AG04450 (cell line): ENCODE data around the gene TMEM45B. TPM values are rescaled to one million over a fixed set of nuclear protein-coding genes. Genes with fewer than 3 reads are reported as not detected.
"Not testable (repeated sequence)": the region's sequence is repeated elsewhere in the genome, so short reads cannot be mapped to it uniquely, and the experiment has no call there.

Experiments used
- CTCF ChIA-PET: fragments of 300-600, 350-600 bp; formaldehyde crosslinking; extraction: SDS; loops from one replicate; lab custom pipeline; 2022; ENCODE audit warnings: antibody characterized with exemption, inconsistent platforms; lab: Charles Lee
- POLR2A ChIA-PET: fragments of 350-600 bp; formaldehyde crosslinking; extraction: SDS; loops from one replicate; lab custom pipeline; 2021; ENCODE audit warnings: antibody characterized with exemption, inconsistent platforms; lab: Yijun Ruan, JAX
- DNase-seq: peaks from one replicate; pipeline ENCODE4 v3.0.0-alpha.2; 2011; ENCODE audit warnings: low read depth, low spot score
- H3K27ac ChIP-seq: one replicate; pipeline ENCODE4 v1.5.1; 2012; ENCODE audit warnings: low read depth, low read length, control low read depth
- H3K27me3 ChIP-seq: one replicate; pipeline ENCODE4 v1.6.0; 2012; ENCODE audit warnings: low read length; ENCODE audit not compliant: control insufficient read depth, insufficient read depth
- H3K4me3 ChIP-seq: 2 replicates; pipeline ENCODE4 v1.5.1; 2011; ENCODE audit warnings: mild to moderate bottlenecking, low read depth, low read length, control low read depth
- H3K9me3 ChIP-seq: 2 replicates; pipeline ENCODE4 v1.5.1; 2012; ENCODE audit warnings: low read length; ENCODE audit not compliant: control insufficient read depth, insufficient read depth
- polyA plus RNA-seq: library from polyadenylated mRNA; depleted of rRNA; stranded (reverse); fragments of >200 nt; gene quantifications from 2 replicates; pipeline ENCODE4 v1.2.3, GENCODE V29; 2011
- TF ChIP-seq, protein P1 (sequence below): IDR thresholded peaks from 2 replicates; pipeline ENCODE4 v1.5.1; 2011; ENCODE audit warnings: low read depth, low read length, control low read depth, inconsistent platforms

Gene TMEM45B
- polyA plus RNA-seq, 1 experiment: not detected

GRCh38 chr11:129803533-129803932 lies 12.1 kb upstream of the TMEM45B start:
- H3K4me3 ChIP-seq: no peak overlapping the region
- no peak overlapping the region for H3K27ac ChIP-seq
- DNase-seq: no peak
- no peaks in the 10 kb centered on the region for H3K9me3 ChIP-seq
- peaks cover 6% of the 10 kb centered on the region for H3K27me3 ChIP-seq
- TF ChIP-seq, protein P1, sequence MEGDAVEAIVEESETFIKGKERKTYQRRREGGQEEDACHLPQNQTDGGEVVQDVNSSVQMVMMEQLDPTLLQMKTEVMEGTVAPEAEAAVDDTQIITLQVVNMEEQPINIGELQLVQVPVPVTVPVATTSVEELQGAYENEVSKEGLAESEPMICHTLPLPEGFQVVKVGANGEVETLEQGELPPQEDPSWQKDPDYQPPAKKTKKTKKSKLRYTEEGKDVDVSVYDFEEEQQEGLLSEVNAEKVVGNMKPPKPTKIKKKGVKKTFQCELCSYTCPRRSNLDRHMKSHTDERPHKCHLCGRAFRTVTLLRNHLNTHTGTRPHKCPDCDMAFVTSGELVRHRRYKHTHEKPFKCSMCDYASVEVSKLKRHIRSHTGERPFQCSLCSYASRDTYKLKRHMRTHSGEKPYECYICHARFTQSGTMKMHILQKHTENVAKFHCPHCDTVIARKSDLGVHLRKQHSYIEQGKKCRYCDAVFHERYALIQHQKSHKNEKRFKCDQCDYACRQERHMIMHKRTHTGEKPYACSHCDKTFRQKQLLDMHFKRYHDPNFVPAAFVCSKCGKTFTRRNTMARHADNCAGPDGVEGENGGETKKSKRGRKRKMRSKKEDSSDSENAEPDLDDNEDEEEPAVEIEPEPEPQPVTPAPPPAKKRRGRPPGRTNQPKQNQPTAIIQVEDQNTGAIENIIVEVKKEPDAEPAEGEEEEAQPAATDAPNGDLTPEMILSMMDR: no peak
- POLR2A ChIA-PET: no interaction called here
- CTCF ChIA-PET: no interaction called here

- Histone ChIP-seq H3K27ac (no peak overlapping the region), H3K27me3 (peaks cover 6% of the 10 kb centered on the region), H3K4me3 (no peak overlapping the region), H3K9me3 (no peaks in the 10 kb centered on the region)
- no peak for DNase-seq
- TF ChIP-seq, protein P1: no peak
- CTCF ChIA-PET: no interaction called here
- POLR2A ChIA-PET: no interaction called here
These were observed 11.6 kb upstream of the TMEM45B start for GRCh38 chr11:129804012-129804411.

- DNase-seq, CTCF ChIA-PET, H3K9me3 ChIP-seq, H3K27ac ChIP-seq, H3K27me3 ChIP-seq, H3K4me3 ChIP-seq, POLR2A ChIA-PET: not testable (repeated sequence)
These were observed 7.4 kb upstream of the TMEM45B start for GRCh38 chr11:129808241-129808640.

DNA sequence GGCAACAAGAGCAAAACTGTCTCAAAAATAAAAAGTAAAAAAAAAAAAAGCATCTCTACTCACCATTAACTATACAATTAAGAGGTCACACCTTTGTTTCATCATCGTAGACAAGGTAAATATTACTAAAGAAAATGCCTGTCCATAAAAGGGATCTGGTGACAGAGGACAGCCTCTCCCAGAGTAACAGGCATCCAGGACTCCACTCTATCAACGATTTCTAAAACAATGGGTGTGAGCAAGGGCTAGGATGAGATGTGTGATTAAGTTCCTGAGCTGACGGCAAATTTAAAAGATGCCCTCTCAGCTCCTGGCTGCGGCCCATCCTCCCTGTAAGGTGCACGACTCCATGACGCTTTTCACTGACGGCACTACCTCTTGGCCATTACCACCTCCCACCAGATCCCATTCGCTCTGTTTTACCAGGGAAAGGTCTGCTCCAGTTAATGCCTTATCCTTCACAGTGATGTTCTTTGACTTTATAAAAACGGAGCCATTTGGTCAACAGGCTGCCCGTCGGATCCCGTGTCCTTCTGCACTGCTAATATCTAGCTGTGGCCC lies 2.3 kb upstream of the TMEM45B start:
- no peak overlapping the region for H3K27ac ChIP-seq
- POLR2A ChIA-PET: no interaction called here
- DNase-seq: no peak
- TF ChIP-seq, protein P1: no peak
- no peak overlapping the region for H3K4me3 ChIP-seq
- peaks cover 14% of the 10 kb centered on the region for H3K9me3 ChIP-seq
- CTCF ChIA-PET: no interaction called here
- H3K27me3 ChIP-seq: peaks cover 29% of the 10 kb centered on the region

DNA sequence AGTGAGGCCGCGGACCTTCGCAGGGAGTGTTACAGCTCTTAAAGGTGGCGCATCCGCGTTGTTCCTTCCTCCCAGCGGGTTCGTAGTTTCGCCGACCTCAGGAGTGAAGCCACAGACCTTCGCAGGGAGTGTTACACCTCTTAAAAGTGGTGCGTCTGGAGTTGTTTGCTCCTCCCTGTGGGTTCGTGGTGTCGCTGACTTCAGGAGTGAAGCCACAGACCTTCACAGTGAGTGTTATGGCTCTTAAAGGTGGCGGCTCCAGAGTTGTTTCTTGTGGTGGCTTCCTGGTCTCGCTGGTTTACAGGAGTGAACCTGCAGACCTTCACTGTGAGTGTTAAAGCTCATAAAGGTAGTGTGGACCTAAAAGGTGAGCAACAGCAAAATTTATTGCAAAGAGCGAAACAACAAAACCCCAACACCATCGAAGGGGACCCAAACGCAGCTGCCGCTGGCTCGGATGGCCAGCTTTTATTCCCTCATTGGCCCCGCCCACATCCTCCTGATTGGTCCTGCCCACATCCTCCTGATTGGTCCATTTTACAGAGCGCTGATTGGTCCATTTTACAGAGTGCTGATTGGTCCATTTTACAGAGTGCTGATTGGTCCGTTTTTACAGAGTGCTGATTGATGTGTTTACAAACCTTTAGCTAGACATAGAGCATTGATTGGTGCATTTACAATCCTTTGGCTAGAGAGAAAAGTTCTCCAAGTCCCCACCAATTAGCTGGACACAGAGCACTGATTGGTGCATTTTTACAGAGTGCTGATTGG lies 1.2 kb upstream of the TMEM45B start:
- TF ChIP-seq, protein P1: no peak
- peaks cover 14% of the 10 kb centered on the region for H3K9me3 ChIP-seq
- H3K27me3 ChIP-seq: peaks cover 33% of the 10 kb centered on the region
- no peak overlapping the region for H3K27ac ChIP-seq
- ChIA-PET CTCF (no interaction called here), POLR2A (interaction anchor here (0.6 kb wide), 1 partner anchor 47 kb away, joined by 3 read pairs; no protein-coding TSS in a partner anchor)
- no peak for DNase-seq
- no peak overlapping the region for H3K4me3 ChIP-seq
